SK-N-SH (cell line): ENCODE data around the gene WDR93. TPM values are rescaled to one million over a fixed set of nuclear protein-coding genes. Genes with fewer than 3 reads are reported as not detected.

Experiments
- CTCF ChIA-PET: fragments of 300-600, 350-600 bp; formaldehyde crosslinking; extraction: SDS; loops from one replicate; lab custom pipeline; 2021; lab: Yijun Ruan, JAX
- POLR2A ChIA-PET: fragments of 350-600 bp; sonication (Branson Sonifier 250); formaldehyde crosslinking; extraction: SDS; loops from one replicate; lab custom pipeline; 2020; ENCODE audit warnings: antibody characterized with exemption, inconsistent platforms; lab: Yijun Ruan, JAX
- DNase-seq: peaks from one replicate; pipeline ENCODE4 v3.0.0; 2012
- H2AFZ ChIP-seq: fragments of 200-600 bp; sonication (generic); 2 replicates; pipeline ENCODE4 v1.8.1; 2016; ENCODE audit warnings: antibody characterized with exemption, mild to moderate bottlenecking, low read depth
- H3F3A ChIP-seq: fragments of 200-600 bp; sonication (generic); replicated peaks from 2 replicates; pipeline ENCODE3; 2016; ENCODE audit warnings: antibody characterized with exemption, mild to moderate bottlenecking; ENCODE audit not compliant: insufficient read depth
- H3K27ac ChIP-seq, 2 experiments: fragments of 200-500 bp in 1 of 2; fragments of 200-600 bp in 1 of 2; sonication (Bioruptor generic) in 1 of 2; sonication (generic), shearing (Covaris generic) in 1 of 2; 2 replicates each; pipeline versions ENCODE4 v1.5.1 to v1.6.1; 2014 to 2016; ENCODE audit warnings: low read depth in 2 of 2, inconsistent platforms in 1 of 2, low read length in 1 of 2, mild to moderate bottlenecking in 1 of 2, mixed read lengths in 1 of 2
- H3K27me3 ChIP-seq: fragments of 200-600 bp; sonication (generic), shearing (Covaris generic); 2 replicates; pipeline ENCODE4 v1.6.1; 2016; ENCODE audit warnings: mixed run types; ENCODE audit not compliant: insufficient read depth
- H3K36me3 ChIP-seq, 2 experiments: fragments of 200-500 bp in 1 of 2; fragments of 200-600 bp in 1 of 2; sonication (Bioruptor generic) in 1 of 2; sonication (generic) in 1 of 2; replicated peaks in 1 of 2; 2 replicates each; pipeline versions ENCODE3 to v1.5.1; 2014 to 2016; ENCODE audit warnings: low read length in 1 of 2, mild to moderate bottlenecking in 1 of 2; ENCODE audit not compliant: insufficient read depth in 2 of 2, control insufficient read depth in 1 of 2
- H3K4me1 ChIP-seq, 2 experiments: fragments of 200-500 bp in 1 of 2; fragments of 200-600 bp in 1 of 2; sonication (Bioruptor generic) in 1 of 2; sonication (generic), shearing (Covaris generic) in 1 of 2; 2 replicates each; pipeline versions ENCODE4 v1.5.1 to v1.6.1; 2014 to 2016; ENCODE audit warnings: low read depth in 1 of 2, low read length in 1 of 2, mixed run types in 1 of 2; ENCODE audit not compliant: insufficient read depth in 2 of 2, control insufficient read depth in 1 of 2
- H3K4me2 ChIP-seq: fragments of 200-600 bp; sonication (generic), shearing (Covaris generic); 2 replicates; pipeline ENCODE4 v1.6.1; 2017; ENCODE audit warnings: mixed run types
- H3K4me3 ChIP-seq, 2 experiments: fragments of 200-500 bp in 1 of 2; fragments of 200-600 bp in 1 of 2; sonication (Bioruptor generic) in 1 of 2; sonication (generic), shearing (Covaris generic) in 1 of 2; 2 replicates each; pipeline versions ENCODE4 v1.5.1 to v1.8.1; 2014 to 2016; ENCODE audit warnings: low read depth in 2 of 2, inconsistent platforms in 1 of 2, low read length in 1 of 2, mild to moderate bottlenecking in 1 of 2, mixed read lengths in 1 of 2, moderate library complexity in 1 of 2
- H3K79me2 ChIP-seq: fragments of 200-600 bp; sonication (generic); 2 replicates; pipeline ENCODE4 v1.8.1; 2017; ENCODE audit warnings: mild to moderate bottlenecking; ENCODE audit not compliant: insufficient read depth
- H3K9ac ChIP-seq: fragments of 200-600 bp; sonication (generic); 2 replicates; pipeline ENCODE4 v1.6.1; 2017; ENCODE audit warnings: mixed run types
- H3K9me2 ChIP-seq: fragments of 200-600 bp; sonication (generic); 2 replicates; pipeline ENCODE4 v1.6.1; 2017; ENCODE audit warnings: mixed run types
- H3K9me3 ChIP-seq: fragments of 200-600 bp; sonication (generic); 2 replicates; pipeline ENCODE4 v1.6.1; 2017; ENCODE audit warnings: mixed run types, mild to moderate bottlenecking, moderate library complexity
- H4K20me1 ChIP-seq: fragments of 200-600 bp; sonication (generic); 2 replicates; pipeline ENCODE4 v1.6.1; 2017; ENCODE audit warnings: mild to moderate bottlenecking, mixed run types; ENCODE audit not compliant: insufficient read depth
- CHD2 ChIP-seq: fragments of 150-350 bp; IDR thresholded peaks from 2 replicates; pipeline ENCODE4 v1.6.1; 2018; ENCODE audit warnings: low read length; ENCODE audit not compliant: partially characterized antibody
- ELF1 ChIP-seq: IDR thresholded peaks from 2 replicates; pipeline ENCODE4 v1.4.0; 2012
- FOSL2 ChIP-seq: IDR thresholded peaks from 2 replicates; pipeline ENCODE4 v1.4.0; 2012; ENCODE audit warnings: low read depth, mild to moderate bottlenecking, moderate library complexity, borderline replicate concordance
- GABPA ChIP-seq: IDR thresholded peaks from 2 replicates; pipeline ENCODE4 v1.4.0; 2012; ENCODE audit warnings: low read depth, mild to moderate bottlenecking
- MXI1 ChIP-seq: IDR thresholded peaks from 2 replicates; pipeline ENCODE4 v1.6.1; 2012; ENCODE audit warnings: mild to moderate bottlenecking, low read depth, low read length, improper control_type of control experiment
- RAD21 ChIP-seq: IDR thresholded peaks from 2 replicates; pipeline ENCODE4 v1.6.1; 2012; ENCODE audit warnings: mild to moderate bottlenecking, low read length
- RFX5 ChIP-seq: IDR thresholded peaks from 2 replicates; pipeline ENCODE4 v1.6.1; 2012; ENCODE audit warnings: mild to moderate bottlenecking, improper control_type of control experiment, low read length
- RXRA ChIP-seq: IDR thresholded peaks from 2 replicates; pipeline ENCODE4 v1.4.0; 2012; ENCODE audit warnings: low read depth, mild to moderate bottlenecking, borderline replicate concordance
- SMC3 ChIP-seq: IDR thresholded peaks from 2 replicates; pipeline ENCODE4 v1.6.1; 2012; ENCODE audit warnings: low read depth, low read length, improper control_type of control experiment
- TAF1 ChIP-seq: IDR thresholded peaks from 2 replicates; pipeline ENCODE4 v1.6.1; 2012; ENCODE audit warnings: low read depth, mild to moderate bottlenecking, low read length, moderate library complexity, borderline replicate concordance
- YY1 ChIP-seq: IDR thresholded peaks from 2 replicates; pipeline ENCODE4 v1.4.0; 2012; ENCODE audit warnings: low read depth, mild to moderate bottlenecking
- WGBS: methylation state at CpG from one replicate; pipeline ENCODE4 v1.1.6; 2017; ENCODE audit warnings: low lambda C conversion rate; 5-methylcytosine and 5-hydroxymethylcytosine counted together
- polyA plus RNA-seq, 3 experiments: library from polyadenylated mRNA; depleted of rRNA; stranded (reverse); fragments of >200 nt; gene quantifications; 2 replicates each; pipeline ENCODE4 v1.2.3, GENCODE V29; 2012
- TF ChIP-seq, protein P1 (sequence below): IDR thresholded peaks from 2 replicates; pipeline ENCODE4 v1.4.0; 2012; ENCODE audit warnings: low read depth
- TF ChIP-seq, protein P2 (sequence below): fragments of 200-600 bp; sonication (generic); IDR thresholded peaks from 2 replicates; pipeline ENCODE4 v1.6.1; 2017; ENCODE audit warnings: antibody characterized with exemption, mild to moderate bottlenecking, moderate library complexity
- TF ChIP-seq, protein P3 (sequence below): fragments of 150-350 bp; IDR thresholded peaks from 2 replicates; pipeline ENCODE4 v1.6.1; 2017; ENCODE audit warnings: antibody characterized with exemption, low read length, low read depth, borderline replicate concordance
- TF ChIP-seq, protein P4 (sequence below): IDR thresholded peaks from 2 replicates; pipeline ENCODE4 v1.6.1; 2012; ENCODE audit warnings: mild to moderate bottlenecking, low read depth, low read length, moderate library complexity
- TF ChIP-seq, protein P5 (sequence below): IDR thresholded peaks from 2 replicates; pipeline ENCODE4 v1.4.0; 2012; ENCODE audit warnings: low read depth, borderline replicate concordance

The WDR93 gene
- polyA plus RNA-seq, 1 of the 3 experiments (the other 2 are of a cell fraction) = 0.35 TPM

DNA sequence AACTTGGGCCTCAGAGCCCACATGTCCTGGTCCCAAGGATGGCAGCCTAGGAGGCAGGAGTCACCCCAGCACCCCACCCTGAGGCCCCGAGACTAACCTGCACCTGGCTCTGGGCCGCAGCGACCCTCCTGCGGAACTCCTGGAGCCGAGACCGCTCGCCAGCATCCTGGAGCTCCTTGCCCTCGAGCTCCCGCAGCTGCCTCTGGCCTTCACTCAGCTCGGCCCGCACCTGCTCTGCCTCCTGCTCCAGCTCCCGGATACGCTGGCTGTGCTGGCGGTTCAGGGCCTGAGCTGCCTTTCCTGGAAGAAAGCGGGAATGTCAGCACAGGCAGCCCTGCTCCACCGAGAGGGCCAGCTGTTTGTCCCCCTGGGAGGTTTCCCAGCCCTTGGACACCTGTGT is 48.5 kb upstream of the WDR93 start:
- no peaks in the 10 kb centered on the region for H3K4me1 ChIP-seq
- no peak overlapping the region for H3K4me3 ChIP-seq
- peaks cover 10 to 12% of the 10 kb centered on the region in 2 experiments for H3K36me3 ChIP-seq
- POLR2A ChIA-PET = interaction anchor here (1.1 kb wide), 1 partner anchor 9 kb away, joined by 5 read pairs; no protein-coding TSS in a partner anchor
- no peaks in the 10 kb centered on the region for H3K9me3 ChIP-seq
- H2AFZ ChIP-seq = no peak overlapping the region
- TF ChIP-seq, protein P1, sequence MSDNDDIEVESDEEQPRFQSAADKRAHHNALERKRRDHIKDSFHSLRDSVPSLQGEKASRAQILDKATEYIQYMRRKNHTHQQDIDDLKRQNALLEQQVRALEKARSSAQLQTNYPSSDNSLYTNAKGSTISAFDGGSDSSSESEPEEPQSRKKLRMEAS = no peak
- TF ChIP-seq RXRA = no peak
- TF ChIP-seq RFX5 = no peak
- TF ChIP-seq, all 33 proteins: peak for 0
- CTCF ChIA-PET = interaction anchor here (1.7 kb wide), 1 partner anchor 30 kb away, joined by 5 read pairs; no protein-coding TSS in a partner anchor
- H3K9me2 ChIP-seq = no peaks in the 10 kb centered on the region
- H3K4me2 ChIP-seq = no peak overlapping the region
- no peak overlapping the region for H3K27ac ChIP-seq
- DNase-seq = no peak
- H3K79me2 ChIP-seq = no peaks in the 10 kb centered on the region
- WGBS = 97% methylated on average over 14 of the region's 16 CpGs
- no peak overlapping the region for H3K9ac ChIP-seq
- H3F3A ChIP-seq = no peaks in the 10 kb centered on the region
- H3K27me3 ChIP-seq = no peaks in the 10 kb centered on the region
- no peaks in the 10 kb centered on the region for H4K20me1 ChIP-seq

DNA sequence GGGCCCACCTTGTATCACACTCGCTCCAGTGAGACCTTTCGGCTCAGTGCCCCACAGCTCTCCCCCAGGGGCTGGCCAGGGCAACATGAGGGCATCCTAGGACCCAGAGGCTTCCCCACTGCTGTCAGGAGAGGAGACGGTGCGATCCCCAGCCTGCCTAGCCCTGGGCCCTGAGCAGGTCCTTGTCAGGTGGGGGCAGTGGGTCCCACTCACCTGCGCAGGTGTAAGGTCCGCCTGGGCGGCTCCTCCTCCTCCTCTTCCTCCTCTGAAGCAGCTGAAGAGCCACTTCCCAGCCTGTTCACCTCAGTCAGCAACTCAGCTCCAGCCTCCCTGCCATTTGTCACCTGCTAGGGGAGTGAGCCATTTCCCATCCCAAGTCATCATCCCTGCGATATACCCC is 44.9 kb upstream of the WDR93 start:
- H3K36me3 ChIP-seq = peaks cover 10 to 17% of the 10 kb centered on the region in 2 experiments
- DNase-seq = no peak
- H3F3A ChIP-seq = no peaks in the 10 kb centered on the region
- peaks cover 0 to 2% of the 10 kb centered on the region in 2 experiments; a peak in 1 of 4 replicates for H3K4me1 ChIP-seq
- CTCF ChIA-PET = interaction anchor here (1.1 to 4.4 kb wide), 13 partner anchors 13 to 473 kb away, joined by 3 to 36 read pairs (median 6); partner anchors contain the start of gene PLIN1
- TF ChIP-seq RAD21 (no peak), ELF1 (no peak), TAF1 (no peak), FOSL2 (no peak), MXI1 (no peak), GABPA (no peak), CHD2 (no peak), YY1 (no peak), SMC3 (no peak)
- TF ChIP-seq, protein P2, sequence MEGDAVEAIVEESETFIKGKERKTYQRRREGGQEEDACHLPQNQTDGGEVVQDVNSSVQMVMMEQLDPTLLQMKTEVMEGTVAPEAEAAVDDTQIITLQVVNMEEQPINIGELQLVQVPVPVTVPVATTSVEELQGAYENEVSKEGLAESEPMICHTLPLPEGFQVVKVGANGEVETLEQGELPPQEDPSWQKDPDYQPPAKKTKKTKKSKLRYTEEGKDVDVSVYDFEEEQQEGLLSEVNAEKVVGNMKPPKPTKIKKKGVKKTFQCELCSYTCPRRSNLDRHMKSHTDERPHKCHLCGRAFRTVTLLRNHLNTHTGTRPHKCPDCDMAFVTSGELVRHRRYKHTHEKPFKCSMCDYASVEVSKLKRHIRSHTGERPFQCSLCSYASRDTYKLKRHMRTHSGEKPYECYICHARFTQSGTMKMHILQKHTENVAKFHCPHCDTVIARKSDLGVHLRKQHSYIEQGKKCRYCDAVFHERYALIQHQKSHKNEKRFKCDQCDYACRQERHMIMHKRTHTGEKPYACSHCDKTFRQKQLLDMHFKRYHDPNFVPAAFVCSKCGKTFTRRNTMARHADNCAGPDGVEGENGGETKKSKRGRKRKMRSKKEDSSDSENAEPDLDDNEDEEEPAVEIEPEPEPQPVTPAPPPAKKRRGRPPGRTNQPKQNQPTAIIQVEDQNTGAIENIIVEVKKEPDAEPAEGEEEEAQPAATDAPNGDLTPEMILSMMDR = no peak
- TF ChIP-seq, protein P3, sequence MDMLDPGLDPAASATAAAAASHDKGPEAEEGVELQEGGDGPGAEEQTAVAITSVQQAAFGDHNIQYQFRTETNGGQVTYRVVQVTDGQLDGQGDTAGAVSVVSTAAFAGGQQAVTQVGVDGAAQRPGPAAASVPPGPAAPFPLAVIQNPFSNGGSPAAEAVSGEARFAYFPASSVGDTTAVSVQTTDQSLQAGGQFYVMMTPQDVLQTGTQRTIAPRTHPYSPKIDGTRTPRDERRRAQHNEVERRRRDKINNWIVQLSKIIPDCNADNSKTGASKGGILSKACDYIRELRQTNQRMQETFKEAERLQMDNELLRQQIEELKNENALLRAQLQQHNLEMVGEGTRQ = no peak
- TF ChIP-seq, protein P4, sequence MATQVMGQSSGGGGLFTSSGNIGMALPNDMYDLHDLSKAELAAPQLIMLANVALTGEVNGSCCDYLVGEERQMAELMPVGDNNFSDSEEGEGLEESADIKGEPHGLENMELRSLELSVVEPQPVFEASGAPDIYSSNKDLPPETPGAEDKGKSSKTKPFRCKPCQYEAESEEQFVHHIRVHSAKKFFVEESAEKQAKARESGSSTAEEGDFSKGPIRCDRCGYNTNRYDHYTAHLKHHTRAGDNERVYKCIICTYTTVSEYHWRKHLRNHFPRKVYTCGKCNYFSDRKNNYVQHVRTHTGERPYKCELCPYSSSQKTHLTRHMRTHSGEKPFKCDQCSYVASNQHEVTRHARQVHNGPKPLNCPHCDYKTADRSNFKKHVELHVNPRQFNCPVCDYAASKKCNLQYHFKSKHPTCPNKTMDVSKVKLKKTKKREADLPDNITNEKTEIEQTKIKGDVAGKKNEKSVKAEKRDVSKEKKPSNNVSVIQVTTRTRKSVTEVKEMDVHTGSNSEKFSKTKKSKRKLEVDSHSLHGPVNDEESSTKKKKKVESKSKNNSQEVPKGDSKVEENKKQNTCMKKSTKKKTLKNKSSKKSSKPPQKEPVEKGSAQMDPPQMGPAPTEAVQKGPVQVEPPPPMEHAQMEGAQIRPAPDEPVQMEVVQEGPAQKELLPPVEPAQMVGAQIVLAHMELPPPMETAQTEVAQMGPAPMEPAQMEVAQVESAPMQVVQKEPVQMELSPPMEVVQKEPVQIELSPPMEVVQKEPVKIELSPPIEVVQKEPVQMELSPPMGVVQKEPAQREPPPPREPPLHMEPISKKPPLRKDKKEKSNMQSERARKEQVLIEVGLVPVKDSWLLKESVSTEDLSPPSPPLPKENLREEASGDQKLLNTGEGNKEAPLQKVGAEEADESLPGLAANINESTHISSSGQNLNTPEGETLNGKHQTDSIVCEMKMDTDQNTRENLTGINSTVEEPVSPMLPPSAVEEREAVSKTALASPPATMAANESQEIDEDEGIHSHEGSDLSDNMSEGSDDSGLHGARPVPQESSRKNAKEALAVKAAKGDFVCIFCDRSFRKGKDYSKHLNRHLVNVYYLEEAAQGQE = no peak
- TF ChIP-seq, protein P5, sequence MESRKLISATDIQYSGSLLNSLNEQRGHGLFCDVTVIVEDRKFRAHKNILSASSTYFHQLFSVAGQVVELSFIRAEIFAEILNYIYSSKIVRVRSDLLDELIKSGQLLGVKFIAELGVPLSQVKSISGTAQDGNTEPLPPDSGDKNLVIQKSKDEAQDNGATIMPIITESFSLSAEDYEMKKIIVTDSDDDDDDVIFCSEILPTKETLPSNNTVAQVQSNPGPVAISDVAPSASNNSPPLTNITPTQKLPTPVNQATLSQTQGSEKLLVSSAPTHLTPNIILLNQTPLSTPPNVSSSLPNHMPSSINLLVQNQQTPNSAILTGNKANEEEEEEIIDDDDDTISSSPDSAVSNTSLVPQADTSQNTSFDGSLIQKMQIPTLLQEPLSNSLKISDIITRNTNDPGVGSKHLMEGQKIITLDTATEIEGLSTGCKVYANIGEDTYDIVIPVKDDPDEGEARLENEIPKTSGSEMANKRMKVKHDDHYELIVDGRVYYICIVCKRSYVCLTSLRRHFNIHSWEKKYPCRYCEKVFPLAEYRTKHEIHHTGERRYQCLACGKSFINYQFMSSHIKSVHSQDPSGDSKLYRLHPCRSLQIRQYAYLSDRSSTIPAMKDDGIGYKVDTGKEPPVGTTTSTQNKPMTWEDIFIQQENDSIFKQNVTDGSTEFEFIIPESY = no peak
- TF ChIP-seq, all 33 proteins: peak for 0
- Histone ChIP-seq H3K9me3 (no peaks in the 10 kb centered on the region), H3K9ac (no peak overlapping the region), H3K4me3 (no peak overlapping the region), H3K79me2 (peaks cover 8% of the 10 kb centered on the region; the same call in 1 of the 2 replicates), H2AFZ (no peak overlapping the region), H3K27me3 (no peaks in the 10 kb centered on the region), H3K9me2 (no peaks in the 10 kb centered on the region), H3K27ac (no peak overlapping the region), H4K20me1 (no peaks in the 10 kb centered on the region), H3K4me2 (no peak overlapping the region)
- POLR2A ChIA-PET = interaction anchor here (1.3 kb wide), 1 partner anchor 17 kb away, joined by 3 read pairs; no protein-coding TSS in a partner anchor
- 96% methylated on average over 6 of the region's 8 CpGs for WGBS
